Hematopoietic multipotent progenitor cell treated with erythropoietin and hydrocortisone succinate and interleukin-3 and kit ligand, for 6 days (in vitro differentiated cells): ENCODE data around the gene ZDHHC14.
"Not testable (repeated sequence)": the region's sequence is repeated elsewhere in the genome, so short reads cannot be mapped to it uniquely, and the experiment has no call there.

Source experiments
- DNase-seq: peaks from one replicate; pipeline ENCODE4 v3.0.0-alpha.2; 2015

Gene ZDHHC14

GRCh38 chr6:157677235-157677634 lies 296.2 kb downstream of the ZDHHC14 start:
- no peak for DNase-seq

- DNase-seq = no peak
These were observed 298.9 kb downstream of the ZDHHC14 start for GRCh38 chr6:157679605-157680580.

DNA sequence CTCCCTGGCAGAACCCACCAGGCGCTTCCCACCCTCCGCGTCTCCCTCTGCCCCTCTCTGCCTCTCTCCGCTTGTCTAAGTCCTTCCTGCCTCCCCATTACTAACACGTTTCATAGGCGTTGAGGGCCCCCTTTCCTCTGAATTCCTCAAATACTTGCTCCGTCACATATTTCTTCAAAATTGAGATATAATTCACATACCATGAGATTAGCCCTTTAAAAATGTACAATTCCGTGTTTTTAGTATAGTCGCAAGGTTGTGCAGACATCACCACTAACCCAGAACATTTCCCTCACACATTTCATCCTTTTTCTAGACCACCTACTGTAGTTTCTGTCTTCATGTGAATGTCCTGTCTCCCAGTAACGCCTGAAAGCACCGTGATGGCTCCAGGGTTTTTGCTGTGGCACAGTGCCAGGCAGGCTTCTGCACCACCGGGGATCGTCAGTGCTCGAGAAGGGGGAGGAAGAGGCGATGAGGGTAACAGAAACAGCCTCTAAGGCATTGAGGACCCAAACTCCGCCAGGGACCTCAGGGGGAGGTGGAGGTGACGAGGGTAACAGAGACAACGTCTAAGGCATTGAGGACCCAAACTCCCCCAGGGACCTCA lies 300.2 kb downstream of the ZDHHC14 start:
- DNase-seq = no peak

- DNase-seq = no peak
These were observed 302.0 kb downstream of the ZDHHC14 start for GRCh38 chr6:157682856-157683481.

DNA sequence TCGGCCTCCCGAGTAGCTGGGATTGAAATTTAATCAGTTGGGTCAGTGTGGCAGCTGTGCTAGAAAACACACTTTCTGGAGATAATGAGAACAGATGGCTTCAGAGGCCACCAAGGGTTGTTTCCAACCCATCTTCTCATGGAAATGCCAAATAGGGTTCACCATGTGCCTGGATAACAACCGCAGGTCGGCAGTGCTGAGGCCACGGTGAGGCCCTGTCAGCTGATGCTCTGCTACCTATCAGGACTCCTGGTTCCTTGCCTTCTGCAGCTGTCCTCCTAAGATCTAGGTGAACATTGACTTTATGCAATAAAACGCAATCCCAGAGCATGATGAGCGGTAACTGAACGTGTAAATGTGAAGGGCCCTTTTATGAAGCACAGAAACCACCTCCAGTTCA lies 302.7 kb downstream of the ZDHHC14 start:
- no peak for DNase-seq

GRCh38 chr6:157684620-157685299 lies 303.8 kb downstream of the ZDHHC14 start:
- DNase-seq = no peak

- no peak for DNase-seq
These were observed 304.7 kb downstream of the ZDHHC14 start for GRCh38 chr6:157685596-157686280.

DNA sequence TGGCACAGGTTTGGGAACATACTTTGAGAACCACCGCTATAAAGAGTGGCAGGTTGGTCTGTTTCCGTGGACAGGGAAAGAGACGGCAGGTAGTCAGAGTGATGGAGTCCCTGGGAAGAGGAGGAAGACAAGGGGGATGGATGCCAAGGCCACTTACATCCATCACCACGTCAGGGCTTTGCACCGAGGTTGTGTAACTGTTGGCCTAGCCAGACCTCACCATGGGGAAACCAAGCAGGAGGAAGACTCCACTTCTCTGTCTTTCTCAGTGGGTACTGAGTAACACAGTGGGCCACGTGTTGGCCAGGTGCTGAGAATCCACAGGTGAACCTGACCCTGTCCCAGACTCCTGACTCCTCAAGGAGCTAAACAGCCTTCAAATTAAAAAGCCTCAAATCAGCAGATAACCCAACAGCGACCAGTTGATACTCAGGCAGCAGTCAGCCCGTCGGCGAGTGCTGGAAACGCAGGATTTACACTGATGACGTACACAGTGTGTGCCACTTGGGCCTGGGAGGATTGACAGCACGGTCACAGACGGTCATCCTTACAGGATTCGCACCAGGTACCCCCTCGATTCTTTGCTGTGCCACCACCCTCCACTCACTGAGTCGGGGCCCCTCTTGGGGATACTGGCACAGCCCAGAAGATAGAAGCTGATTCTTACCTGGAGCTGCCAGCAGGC lies 307.4 kb downstream of the ZDHHC14 start:
- no peak for DNase-seq

DNA sequence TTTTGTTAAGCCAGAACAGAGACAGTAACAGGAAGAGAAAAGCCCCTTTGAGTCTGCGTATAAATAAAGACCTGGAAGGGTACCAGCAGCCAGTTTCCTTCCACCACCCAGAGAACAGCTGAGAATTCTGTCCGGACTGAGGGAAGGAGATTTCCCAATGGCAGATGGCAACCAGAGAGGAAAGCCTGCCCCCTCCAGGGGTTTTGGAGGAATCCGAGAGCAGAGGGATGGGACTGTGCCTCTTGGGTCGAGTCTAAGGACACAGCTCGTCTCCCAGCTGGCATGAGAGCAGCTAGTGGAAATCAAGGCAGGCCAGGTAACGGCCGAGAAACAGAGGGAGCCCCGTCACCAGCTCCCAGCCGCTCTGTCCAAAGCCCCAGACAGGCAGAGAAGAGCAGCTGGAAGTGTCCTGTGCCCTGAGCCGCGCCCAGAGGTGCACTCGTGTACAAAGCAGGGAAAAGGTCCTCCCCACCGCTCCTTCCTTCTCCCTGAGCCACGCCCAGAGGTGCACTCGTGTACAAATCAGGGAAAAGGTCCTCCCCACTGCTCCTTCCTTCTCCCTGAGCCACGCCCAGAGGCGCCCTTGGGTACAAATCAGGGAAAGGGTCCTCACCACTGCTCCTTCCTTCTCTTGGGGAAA lies 308.1 kb downstream of the ZDHHC14 start:
- DNase-seq = no peak

DNA sequence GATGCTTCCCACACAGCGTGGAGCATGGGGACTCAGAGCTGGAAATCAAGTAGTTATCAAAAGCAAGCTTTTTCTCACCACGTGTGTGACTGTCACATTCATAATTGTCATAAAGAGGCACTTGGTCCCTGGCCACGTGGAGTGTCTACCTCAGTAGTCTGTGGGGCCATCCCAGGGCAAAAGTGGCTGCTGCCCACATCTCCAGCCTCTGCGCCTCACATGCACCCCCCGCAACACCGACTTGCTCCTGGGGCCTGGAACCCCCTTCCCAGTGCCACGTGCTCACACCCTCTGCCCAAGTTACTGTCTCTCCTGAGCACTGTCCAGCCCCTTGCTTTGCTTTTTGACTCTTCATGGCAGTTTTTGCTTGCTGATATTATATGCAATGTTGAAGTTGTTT lies 308.9 kb downstream of the ZDHHC14 start:
- no peak for DNase-seq

- no peak for DNase-seq
These were observed 309.6 kb downstream of the ZDHHC14 start for GRCh38 chr6:157690441-157691210.

GRCh38 chr6:157691621-157692020 lies 310.6 kb downstream of the ZDHHC14 start:
- DNase-seq = not testable (repeated sequence)

GRCh38 chr6:157693867-157694266 lies 312.9 kb downstream of the ZDHHC14 start:
- no peak for DNase-seq

- DNase-seq = no peak
These were observed 314.5 kb downstream of the ZDHHC14 start for GRCh38 chr6:157695301-157696040.

DNA sequence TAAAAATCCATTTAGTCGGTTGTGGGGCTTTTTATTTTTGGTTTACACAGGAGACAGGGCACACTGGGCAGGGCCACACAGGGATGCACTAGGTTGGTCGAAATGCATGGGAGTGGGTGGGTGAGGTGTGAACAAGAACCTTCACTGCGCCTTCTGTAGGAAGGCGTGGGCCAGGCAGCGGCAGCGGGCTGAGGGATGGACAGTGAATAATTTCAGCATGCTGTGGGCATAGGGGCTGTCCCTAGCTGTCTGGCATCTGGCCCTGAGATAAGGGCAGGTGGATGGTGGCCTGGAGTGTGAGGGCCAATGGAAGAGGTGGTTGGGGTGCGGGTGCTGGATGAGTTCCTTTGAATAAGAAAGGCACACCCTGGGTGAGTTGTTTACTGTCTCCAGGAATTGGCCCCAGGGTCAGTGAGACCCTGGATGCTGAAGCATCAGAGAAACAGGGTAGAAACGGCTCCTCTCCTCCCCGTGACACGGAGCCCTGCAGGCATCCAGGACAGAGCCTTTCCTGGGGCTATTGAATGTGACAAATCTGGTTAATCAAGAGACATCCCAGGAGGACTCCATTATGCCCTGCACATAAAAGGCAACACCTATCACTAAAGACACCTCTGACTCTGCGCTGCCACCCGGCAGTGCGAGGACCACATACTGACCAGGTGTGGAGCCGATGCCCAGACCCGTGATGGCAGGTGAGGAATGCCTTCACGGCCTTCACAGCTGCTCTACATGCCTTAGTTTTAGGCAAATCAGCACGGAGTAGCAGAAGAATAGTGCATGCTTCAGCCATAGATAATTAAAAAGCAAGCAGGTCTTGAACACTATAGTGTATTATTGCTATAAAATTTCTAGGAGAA lies 319.0 kb downstream of the ZDHHC14 start:
- no peak for DNase-seq

DNA sequence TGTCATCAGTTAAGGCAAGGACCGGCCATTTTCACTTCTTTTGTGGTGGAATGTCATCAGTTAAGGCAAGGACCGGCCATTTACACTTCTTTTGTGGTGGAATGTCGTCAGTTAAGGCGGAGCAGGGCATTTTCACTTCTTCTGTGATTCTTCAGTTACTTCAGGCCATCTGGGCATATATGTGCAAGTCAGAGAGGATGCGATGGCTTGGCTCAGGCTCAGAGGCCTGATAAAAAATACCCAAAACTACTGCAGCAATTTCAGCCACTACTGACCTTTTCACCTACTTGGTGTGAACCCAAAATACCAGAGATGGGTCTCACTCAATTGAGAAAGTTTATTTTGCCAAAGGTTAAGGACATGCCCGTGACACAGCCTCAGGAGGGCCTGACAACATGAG lies 325.4 kb downstream of the ZDHHC14 start:
- DNase-seq = not testable (repeated sequence)

DNA sequence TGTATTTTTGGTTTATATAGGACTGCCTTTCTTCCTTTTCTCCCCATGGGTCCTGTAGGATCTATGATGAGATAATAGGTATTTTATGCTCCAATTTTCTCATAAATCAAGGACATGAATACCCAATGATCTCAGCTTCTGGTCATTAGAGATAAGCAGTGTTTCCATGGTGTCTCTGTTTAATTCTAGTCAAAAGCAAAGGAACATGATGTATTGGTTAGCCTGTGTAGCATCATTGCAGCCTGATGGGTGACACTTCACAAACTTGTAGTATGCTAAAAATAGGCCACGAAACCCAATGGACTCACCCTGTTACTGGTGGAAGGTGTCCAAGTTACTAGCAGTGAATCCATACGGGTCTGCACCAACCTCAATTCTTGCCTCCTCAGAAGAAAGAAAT lies 325.9 kb downstream of the ZDHHC14 start:
- DNase-seq = peak; percentile 10

DNA sequence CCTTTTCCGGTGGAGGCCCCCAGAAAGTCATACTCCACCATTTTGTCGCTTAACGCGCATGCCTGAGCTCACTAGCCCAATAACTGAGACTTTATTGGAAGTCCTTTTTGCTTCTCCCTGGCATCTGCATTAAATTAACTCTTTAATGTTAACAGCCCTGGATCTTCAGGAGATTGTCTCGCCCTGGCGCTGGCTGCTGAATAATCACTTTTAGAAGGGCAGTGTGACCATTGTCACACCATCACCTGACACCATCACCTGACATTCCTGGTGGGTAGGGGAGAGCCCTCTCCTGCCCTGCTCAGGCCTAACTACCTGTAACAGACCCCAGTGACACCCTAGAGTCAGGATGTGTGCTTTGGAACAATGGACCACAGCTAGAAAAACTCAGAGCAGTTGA lies 326.6 kb downstream of the ZDHHC14 start:
- no peak for DNase-seq

DNA sequence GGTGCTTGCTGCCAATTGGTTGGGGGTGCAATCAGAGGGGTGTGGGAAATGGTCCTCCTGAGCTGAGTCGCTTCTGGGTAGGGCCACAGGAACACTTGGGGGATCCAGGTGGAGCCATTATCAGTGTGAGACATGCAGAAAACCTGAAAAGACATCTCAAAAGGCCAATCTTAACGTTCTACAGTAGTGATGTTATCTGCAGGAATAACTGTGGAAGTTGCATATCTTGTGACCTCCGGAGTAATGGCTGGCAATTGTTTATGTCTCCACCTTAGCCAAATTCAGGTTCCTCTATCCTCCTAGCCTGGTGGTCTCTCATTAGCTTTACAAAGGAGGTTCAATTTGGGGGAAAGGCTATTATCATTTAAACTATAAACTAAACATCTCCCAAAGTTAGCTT lies 327.2 kb downstream of the ZDHHC14 start:
- DNase-seq = no peak
